SK-N-MC (cell line): ENCODE data around the gene DEPDC1B.

Source experiments
- EZH2 ChIP-seq: fragments of 200-600 bp; sonication (generic); IDR thresholded peaks from one replicate; pipeline ENCODE4 v1.6.1; 2017; ENCODE audit warnings: antibody characterized with exemption
- FOXP2 ChIP-seq: optimal IDR thresholded peaks from 2 replicates; pipeline ENCODE3; 2011; ENCODE audit warnings: mild to moderate bottlenecking, moderate library complexity; ENCODE audit not compliant: insufficient read depth; ENCODE audit errors: extremely low read length, control extremely low read depth
- POLR2AphosphoS5 ChIP-seq: IDR thresholded peaks from 2 replicates; pipeline ENCODE4 v1.6.1; 2012; ENCODE audit warnings: mild to moderate bottlenecking, low read depth, low read length, borderline replicate concordance

- TF ChIP-seq EZH2 (no peak), POLR2AphosphoS5 (no peak), FOXP2 (no peak)
Observed at GRCh38 chr5:60636001-60636400, 64.0 kb downstream of the DEPDC1B start.
